SIG-M5 treated with dmso at 0.1 percent for 504 hours (cell line): Measurements from ENCODE around the gene FAH.
A peak's percentile ranks its signal among the peaks of the same experiment; 100 is the strongest.
"Not testable (repeated sequence)": the region's sequence is repeated elsewhere in the genome, so short reads cannot be mapped to it uniquely, and the experiment has no call there.

Source experiments
- DNase-seq: peaks from one replicate; lab custom pipeline; 2025; ENCODE audit not compliant: unreplicated experiment; lab: John Stamatoyannopoulos, UW

FAH gene

DNA sequence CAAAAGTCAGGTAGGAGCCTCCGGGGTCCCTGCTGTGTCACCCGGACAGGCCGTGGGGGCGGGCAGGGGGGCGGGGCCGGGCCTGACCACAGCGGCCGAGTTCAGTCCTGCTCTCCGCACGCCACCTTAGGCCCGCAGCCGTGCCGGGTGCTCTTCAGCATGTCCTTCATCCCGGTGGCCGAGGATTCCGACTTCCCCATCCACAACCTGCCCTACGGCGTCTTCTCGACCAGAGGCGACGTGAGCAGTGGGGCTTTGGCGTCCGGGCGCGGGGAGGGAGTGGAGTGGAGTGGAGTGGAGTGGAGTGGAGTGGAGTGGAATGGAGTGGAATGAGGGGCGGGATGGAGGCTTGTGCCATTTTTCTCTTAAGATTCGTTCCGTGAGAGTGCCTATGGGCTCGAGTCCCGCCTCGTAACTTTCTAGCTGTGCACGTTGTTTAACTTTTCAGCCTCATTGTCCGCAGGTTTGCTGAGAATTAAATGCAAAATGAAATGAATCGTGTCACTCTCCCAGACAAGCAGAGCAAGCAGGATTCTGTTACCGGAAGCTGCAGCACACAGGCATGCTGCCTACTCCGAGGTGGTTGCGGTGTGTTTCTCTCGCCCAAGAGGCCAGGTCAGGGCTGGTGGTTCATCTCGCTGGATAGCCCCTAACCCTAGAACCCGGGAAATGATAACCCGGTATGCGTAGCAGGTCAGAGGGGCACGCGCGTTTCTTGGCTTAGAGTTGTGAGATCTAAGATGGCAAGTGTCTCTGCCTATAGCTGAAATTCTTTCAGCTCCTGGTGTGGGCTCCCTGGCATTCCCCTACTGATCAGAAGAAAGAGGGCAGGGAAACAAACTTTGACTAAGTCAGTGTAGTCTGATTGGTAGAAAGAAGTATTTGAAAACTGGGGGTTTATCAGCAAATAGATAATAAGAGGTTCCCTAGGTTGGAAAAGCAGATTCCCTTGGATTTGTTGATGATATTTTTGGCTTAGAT is at the start of gene FAH:
TSS of gene FAH (plus strand) at position 104 of the 981 bp plus-strand sequence. CDS start at position 160, 56 bp downstream.
- peak; percentile 53 for DNase-seq

DNA sequence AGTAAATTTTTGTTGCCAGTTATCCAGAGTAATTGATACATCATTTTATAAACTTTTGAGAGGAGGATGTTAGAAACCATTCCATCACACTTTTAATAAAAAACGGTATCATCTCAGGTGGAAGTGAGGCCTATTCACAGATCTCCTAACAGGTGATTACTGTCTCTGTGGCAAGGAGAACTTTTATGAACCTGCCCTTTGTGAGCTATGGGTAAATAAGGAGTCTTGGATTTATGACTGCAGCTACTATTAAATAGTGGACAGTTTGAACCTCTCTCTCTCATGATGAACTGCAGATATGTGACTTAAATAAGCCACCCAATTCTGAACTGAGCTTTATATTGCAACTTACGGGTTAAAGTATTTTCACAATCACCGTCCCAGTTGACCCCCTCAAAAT is 47.6 kb upstream of the FAH start:
- DNase-seq = no peak

DNA sequence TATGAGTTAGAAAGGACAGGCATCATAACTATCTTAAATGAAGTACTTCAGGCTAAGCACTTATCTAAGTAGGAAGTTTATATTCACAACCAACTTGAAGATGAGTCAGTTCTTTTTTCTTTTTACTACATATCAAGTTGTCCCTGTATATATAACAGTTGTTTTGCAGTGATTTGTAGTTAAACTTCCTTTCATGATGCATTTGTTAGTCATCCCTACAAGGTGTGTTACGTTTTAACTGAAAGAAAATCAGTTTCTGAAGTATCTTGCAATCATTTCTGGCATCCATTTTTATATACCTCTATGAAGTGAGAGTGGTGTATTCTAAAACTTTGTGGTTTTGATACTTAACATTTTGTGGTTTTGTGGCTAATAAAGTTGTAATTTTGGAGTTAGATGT is 47.2 kb upstream of the FAH start:
- DNase-seq = no peak

DNA sequence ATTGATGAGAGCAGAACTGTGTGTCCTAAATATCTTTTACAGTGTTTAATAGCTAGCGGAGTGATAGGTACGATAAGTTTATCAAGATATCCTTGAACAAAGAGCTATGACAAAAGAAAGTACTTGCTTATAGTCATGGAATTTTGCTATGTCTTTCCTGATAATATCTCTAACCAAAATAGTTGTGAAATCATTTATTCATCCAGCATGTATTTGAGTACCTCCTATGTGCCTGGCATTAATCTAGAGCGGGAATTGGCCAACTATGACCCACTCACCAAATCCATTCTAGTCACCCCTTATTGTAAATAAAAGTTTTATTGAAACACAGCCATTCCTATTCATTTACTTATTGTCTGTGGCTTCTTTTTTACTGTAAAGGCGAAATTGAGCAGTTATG is 46.7 kb upstream of the FAH start:
- no peak for DNase-seq

DNA sequence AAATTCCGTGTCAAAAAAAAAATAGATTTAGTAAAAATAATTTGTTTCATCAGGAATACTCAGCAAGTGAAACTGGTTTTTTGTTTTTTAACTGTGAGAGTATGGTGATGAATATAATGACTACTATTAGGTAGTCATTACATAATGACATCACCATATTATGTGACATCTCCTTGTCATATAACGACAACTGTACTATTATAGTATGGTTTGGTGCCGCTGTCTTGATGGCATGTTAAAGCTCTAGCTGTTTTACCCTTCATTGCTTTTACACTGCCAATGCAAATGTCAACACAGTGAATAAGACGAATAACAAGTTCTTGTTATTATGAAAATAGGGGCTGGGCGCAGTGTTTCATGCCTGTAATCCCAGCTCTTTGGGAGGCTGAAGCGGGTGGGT is 45.6 kb upstream of the FAH start:
- no peak for DNase-seq

DNA sequence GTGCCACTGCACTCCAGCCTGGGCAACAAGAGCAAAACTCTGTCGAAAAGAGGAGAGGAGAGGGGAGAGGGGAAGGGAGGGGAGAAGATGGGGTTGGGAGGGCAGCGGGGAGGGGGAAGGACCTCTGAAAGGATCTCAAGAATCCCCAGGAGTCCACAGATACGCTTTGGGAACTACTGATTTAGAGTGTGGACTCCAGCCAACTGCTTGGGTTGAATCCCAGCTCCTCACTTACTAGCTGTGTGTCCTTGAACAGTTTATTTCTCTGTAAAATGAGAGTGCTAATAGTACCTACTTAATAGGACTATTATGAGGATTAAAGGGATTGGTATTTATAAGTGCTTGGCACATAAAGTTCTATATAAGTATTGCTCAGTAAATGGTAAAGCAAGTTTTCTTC is 45.0 kb upstream of the FAH start:
- DNase-seq = no peak

DNA sequence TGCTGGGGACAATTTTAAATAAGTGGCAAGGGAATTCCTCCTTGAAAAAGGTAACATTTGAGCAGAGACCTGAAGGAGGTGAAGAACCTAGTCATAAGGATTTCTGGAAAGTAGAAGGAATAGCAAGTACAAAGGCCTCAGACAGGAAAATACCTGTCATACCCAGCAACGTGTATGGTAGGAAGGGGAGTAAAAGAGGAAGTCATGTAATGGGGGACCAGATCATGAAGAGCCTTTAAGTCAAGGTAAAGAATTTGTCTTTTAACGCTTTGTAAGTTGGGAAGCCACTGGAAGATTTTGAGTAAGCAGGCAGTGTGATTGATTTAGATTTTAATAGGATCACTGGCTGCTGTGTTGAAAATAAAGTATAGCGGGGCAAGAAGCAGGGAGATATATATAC is 43.4 kb upstream of the FAH start:
- DNase-seq = no peak

DNA sequence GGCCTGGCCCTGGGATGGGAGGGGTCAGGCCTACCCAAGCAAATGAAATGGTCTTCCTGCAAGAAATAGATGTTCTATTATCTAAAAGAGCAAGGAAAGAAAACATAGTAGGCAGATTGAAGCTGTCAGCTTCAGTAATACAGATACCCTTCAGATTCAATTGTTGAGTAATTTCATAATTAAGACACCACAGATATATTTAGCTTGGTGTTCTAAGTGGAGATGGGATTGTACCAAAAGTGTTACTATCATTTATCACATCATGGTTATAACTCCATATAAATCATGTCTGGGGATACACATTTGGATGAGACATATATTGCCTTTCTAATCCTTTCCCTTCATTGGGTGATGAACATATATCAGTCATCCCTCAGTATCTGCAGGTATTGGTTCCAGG is 41.9 kb upstream of the FAH start:
- no peak for DNase-seq

DNA sequence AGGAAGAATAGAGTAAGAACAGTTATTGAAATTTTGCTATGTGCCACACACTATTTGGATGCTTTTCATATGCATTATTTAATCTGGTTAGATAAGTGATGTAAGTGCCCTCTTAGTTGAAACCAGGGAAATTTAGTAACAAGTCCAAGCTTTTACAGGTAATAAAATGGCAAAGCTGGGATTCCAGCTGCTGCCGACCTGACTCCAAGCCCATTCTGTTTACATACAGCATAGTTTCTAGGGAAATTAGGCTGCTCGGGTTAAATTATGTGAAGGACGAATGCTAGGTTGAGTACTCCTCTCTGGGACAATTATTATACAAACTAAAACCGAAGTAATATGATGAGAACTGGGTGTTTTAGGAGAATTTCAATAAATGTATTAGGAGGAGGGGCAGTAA is 38.7 kb upstream of the FAH start:
- no peak for DNase-seq

DNA sequence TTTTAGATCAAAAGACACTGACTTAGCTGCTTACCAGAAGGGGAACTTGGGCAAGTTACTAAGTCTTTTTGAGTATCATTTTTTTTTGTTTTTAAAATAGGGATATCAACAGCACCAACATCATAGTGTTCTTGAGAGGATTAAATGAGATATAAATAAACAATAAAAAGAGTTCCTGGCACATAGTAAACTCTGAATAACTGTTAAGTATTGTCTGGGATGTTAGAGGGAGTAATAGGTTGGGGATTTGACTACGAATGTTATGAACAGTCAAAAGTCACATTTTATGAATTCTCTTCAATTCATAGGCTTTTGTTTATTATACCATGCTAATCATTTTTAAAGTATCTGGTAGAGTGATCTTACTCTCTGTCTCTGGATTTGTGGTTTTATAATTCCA is 37.8 kb upstream of the FAH start:
- DNase-seq = no peak

DNA sequence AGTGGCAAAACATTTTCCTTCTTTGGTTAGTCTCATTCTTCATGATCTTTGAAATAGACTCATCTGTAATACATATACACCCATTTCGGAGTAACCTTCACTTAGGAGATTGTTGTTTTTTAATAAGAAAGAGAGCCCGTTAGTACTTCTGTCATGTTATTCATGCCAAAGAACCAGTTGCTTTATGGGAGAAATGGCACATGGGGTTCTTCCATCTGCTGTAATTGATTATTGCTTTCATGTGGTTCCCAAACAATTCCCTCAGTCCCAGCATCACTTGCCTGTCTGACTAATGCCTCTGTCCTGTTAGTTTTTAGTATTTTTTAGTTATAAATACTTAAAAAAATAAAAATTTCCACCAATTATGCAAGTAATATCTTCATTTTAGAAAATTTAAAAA is 33.8 kb upstream of the FAH start:
- DNase-seq = no peak

DNA sequence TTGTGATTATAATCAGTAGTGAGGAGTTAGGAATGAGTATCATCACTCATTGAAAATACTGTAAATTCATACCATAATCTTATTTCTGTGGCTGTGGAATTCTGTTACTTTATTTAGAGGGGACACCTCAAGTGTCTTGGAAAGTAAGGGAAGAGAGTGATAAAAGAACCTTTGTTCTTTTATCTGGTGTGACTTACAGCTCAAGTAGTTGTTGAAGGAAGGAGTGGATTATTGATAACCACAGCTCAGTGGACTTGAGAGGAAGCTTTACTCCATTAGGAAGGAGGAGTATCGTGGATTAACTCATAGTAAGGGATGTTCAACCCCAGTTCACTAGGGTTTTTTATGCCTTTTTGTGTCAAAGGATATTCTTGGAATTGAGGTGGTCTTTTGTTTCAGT is 32.2 kb upstream of the FAH start:
- no peak for DNase-seq

DNA sequence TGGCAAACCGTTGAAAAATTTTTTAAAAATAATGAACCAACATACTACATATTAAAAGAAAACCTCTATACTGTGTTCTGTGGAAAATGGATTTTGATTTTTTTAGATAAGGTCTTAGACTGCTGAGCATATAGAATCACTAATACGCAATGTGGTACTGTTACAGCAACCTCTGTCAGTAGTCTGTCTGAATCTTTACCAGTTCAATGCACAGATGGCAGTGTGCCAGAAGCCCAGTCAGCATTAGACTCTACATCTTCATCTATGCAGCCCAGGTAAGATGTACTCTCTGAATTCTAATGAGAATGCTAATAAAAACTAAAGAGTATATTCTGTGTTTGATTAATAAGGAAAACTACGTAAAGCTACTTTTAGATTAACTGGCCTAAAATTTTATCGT is 31.3 kb upstream of the FAH start:
- DNase-seq = no peak

DNA sequence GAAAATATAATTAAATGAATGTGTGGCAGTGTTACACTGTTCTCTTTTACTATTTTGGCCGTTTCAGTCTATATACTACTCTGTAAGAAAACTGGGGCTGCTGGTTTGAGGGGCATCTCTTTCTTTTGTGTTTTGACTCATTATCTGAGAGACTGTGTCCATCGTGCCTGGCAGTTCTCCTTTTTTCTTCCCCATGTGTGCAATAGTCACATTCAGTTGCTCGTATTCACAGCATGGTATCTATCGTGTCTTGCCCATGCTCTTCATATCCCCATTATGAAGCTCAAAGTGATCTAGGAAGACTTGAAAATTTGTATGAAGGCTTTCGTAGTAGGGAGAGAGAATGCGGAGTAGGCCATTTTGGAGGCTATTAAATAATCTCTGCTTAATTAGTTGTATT is 29.8 kb upstream of the FAH start:
- DNase-seq = peak; percentile 75

DNA sequence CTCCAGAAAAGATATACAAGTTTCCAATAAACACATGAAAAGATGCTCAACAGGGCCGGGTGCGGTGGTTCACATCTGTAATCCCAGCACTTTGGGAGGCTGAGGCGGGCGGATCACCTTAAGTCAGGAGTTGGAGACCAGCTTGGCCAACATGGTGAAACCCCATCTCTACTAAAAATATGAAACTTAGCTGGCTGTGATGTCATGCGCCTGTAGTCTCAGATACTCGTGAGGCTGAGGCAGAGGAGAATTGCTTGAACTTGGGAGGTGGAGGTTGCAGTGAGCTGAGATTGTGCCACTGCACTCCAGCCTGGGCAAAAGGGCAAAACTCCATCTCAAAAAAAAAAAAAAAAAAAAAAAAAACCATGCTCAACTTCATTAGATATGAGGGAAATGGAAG is 25.5 kb upstream of the FAH start:
- DNase-seq = not testable (repeated sequence)

DNA sequence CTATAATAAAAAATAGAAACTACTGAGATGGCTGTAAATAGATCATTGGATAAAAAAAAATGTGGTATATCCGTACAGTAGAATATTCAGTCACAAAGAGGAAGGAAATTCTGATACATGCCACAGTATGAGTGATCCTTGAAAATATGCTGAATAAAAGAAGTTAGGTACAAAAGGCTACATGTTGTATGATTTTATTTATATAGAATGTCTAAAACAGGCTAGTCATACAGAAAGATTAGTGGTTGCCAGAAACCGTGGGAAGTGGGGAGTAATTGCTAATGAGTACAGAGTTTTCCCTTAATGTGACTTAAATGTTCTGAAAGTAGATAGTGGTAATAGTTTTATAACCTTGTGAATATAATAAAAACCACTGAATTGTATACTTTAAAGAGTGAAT is 24.9 kb upstream of the FAH start:
- DNase-seq = no peak

DNA sequence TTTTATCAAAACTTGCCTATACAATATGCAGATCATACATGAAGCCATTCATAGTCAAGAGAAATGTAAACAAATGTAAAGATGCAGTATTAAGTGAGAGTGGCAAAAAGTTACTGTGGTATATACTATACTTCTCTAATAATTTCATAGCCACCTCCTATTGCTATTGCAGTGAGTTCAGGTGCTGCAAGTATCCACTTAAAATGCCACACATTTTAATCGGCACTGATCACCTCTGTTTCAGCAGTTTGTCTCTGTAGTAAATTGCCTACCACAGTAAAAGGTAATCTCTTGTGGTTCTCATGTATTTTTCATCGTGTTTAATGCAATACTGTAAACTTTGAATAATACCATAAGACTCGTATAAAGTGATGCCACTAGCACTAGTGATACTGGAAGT is 20.4 kb upstream of the FAH start:
- DNase-seq = no peak

DNA sequence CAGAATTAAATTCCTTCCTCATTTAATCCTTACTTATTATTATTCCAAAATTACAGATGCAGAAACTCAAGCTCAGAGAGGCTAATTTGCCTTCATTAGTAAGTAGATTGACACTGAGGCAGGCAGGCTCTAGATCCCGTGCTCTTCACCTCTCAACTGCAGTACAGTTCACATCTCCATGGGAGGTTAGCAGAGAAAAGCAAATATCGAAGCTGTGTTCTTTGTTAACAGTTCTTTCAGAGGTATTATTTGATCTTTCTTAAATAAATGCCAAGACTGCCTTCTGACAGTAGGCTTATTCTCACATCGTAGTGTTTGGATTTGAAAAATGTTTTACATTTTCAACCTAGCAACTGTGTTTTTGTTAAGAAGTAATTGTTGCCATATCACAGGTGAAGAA is 15.9 kb upstream of the FAH start:
- DNase-seq = no peak

DNA sequence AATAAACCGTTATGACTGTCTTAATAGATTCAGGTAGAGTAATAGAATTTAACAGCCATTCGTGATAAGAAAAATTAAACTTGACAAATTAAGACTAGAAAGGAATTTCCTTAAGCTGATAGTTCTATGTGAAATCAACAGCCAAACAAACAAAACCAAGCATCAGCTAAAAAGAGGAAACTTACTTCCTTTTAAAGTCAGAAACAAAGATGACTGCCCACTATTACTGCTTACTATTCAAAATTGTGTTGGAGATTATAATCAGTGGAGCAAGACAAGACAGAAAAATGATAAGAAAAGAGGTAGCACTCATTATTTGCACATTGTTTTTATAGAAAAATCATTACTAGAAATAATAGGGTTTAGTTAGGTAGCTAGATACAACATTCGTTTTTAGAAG is 13.8 kb upstream of the FAH start:
- DNase-seq = no peak

DNA sequence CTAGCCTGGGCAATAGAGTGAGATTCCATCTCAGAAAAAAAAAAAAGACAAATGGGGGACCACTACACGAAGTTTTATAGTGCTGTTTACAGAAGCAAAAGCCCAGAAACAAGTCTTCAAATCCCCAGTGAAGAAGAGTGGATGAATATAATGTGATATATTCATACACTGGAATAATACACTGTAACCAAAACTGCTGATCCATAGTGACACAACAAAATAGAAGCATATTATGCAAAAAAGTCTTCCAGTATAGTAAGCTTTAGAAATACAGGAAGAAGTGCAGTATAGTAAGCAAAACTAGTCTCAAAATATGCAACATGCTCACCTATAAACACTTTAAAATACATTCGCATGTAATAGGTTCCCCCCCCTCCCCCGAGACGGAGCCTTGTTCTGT is 11.9 kb upstream of the FAH start:
- DNase-seq = no peak

DNA sequence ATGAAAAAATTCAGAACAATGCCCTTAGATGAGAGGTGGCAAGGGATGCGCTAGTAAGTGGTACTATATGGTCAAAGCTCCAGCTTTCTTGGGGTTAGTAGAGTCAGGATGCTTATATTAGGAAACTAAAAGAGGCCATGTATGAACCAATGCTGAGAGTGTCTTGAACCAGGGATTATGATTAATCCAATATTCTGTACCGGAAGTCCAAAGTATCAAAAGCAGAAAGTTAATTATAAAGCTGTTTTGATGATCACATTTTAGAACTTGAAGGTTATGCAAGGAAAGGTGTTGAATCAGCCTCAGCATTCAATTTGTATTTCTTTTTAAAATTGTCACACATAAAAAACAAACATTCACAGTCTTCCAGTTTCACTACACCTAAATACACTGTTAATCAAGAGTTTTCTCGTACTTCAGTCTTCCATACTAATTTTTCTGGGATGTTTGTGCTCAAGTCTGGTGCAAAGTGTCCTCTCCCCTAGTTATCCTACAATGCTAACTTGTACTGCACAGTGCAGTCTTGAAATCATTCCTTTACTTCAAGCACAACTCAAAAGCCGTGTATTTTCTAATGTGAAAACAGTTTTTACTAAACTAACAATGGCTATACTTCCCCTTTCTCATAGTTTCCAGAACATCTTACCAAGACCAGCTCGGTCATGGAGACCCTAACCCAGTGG is 10.7 kb upstream of the FAH start:
- DNase-seq = no peak

DNA sequence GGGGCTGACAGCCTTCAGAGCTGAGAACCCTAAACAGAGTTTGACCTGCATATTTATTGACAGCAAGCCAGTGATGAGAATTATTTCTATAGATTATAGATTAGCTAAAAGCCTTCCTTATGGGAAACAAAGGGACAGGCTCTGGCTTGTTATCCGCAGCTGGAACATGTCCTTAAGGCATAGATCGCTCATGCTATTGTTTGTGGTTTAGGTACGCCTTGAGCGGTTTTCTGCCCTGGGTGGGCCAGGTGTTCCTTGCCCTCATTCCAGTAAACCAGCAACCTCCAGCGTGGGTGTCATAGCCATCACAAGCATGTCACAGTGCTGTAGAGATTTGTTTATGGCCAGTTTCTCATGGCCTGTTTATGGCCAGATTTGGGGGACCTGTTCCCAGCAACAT is 10.2 kb upstream of the FAH start:
- no peak for DNase-seq
